IMR-90 (cell line): ENCODE data around the gene SRGAP3. TPM values are rescaled to one million over a fixed set of nuclear protein-coding genes. Genes with fewer than 3 reads are reported as not detected.

Experiments used
- ATAC-seq: fragments of 200-7000 bp; cut with Tn5 transposase; 2 replicates; pipeline ENCODE4 v1.9.1; 2020; ENCODE audit warnings: low read depth, mild to moderate bottlenecking, moderate library complexity
- BruUV-seq: library from RNA; stranded (reverse); fragments of 400-500 nt; replicated peaks from 2 replicates; lab custom pipeline; 2021; lab: Mats Ljungman, UMichigan
- CTCF ChIA-PET: fragments of 300-600 bp; formaldehyde crosslinking; extraction: SDS; loops from one replicate; lab custom pipeline; 2021; ENCODE audit warnings: antibody characterized with exemption; lab: Yijun Ruan, JAX
- POLR2A ChIA-PET: fragments of 300-600 bp; sonication (Branson Sonifier 250); formaldehyde crosslinking; loops from one replicate; lab custom pipeline; 2022; ENCODE audit warnings: antibody characterized with exemption; ENCODE audit not compliant: unreplicated experiment; lab: Charles Lee
- DNase-seq: peaks from one replicate; pipeline ENCODE4 v3.0.0; 2013
- H2AFZ ChIP-seq: replicated peaks from 2 replicates; pipeline ENCODE3; 2013; ENCODE audit warnings: low read length, mild to moderate bottlenecking; ENCODE audit not compliant: poor library complexity
- H2AK5ac ChIP-seq: 2 replicates; pipeline ENCODE4 v1.6.1; 2013; ENCODE audit warnings: low read depth, low read length, inconsistent platforms
- H2AK9ac ChIP-seq: replicated peaks from 2 replicates; pipeline ENCODE3; 2013; ENCODE audit warnings: mild to moderate bottlenecking, low read depth, low read length, moderate library complexity; ENCODE audit not compliant: poor library complexity
- H2BK120ac ChIP-seq: 2 replicates; pipeline ENCODE4 v1.6.1; 2013; ENCODE audit warnings: low read depth, low read length, inconsistent platforms
- H2BK15ac ChIP-seq: 3 replicates; pipeline ENCODE4 v1.6.1; 2013; ENCODE audit warnings: low read depth, low read length, inconsistent platforms
- H2BK20ac ChIP-seq: 2 replicates; pipeline ENCODE4 v1.6.1; 2013; ENCODE audit warnings: low read depth, mild to moderate bottlenecking, inconsistent platforms, low read length, moderate library complexity
- H2BK5ac ChIP-seq: 2 replicates; pipeline ENCODE4 v1.6.1; 2013; ENCODE audit warnings: mild to moderate bottlenecking, low read depth, low read length, inconsistent platforms; ENCODE audit not compliant: poor library complexity, severe bottlenecking
- H3K14ac ChIP-seq: replicated peaks from 2 replicates; pipeline ENCODE4 v1.6.1; 2013; ENCODE audit warnings: low read depth, low read length, inconsistent platforms
- H3K18ac ChIP-seq: 2 replicates; pipeline ENCODE4 v1.6.1; 2013; ENCODE audit warnings: low read depth, low read length, control low read depth
- H3K23ac ChIP-seq: 2 replicates; pipeline ENCODE4 v1.6.1; 2013; ENCODE audit warnings: low read depth, low read length, inconsistent platforms
- H3K27ac ChIP-seq: 2 replicates; pipeline ENCODE4 v1.5.1; 2013; ENCODE audit warnings: mild to moderate bottlenecking, control low read depth, low read length; ENCODE audit not compliant: insufficient read depth
- H3K27me3 ChIP-seq: 2 replicates; pipeline ENCODE4 v1.6.1; 2013; ENCODE audit warnings: low read length; ENCODE audit not compliant: control insufficient read depth, insufficient read depth
- H3K36me3 ChIP-seq: 2 replicates; pipeline ENCODE4 v1.6.1; 2013; ENCODE audit warnings: low read length, mixed read lengths; ENCODE audit not compliant: control insufficient read depth, insufficient read depth
- H3K4ac ChIP-seq: 2 replicates; pipeline ENCODE4 v1.6.1; 2013; ENCODE audit warnings: low read depth, low read length, inconsistent platforms
- H3K4me1 ChIP-seq: 2 replicates; pipeline ENCODE4 v1.6.1; 2013; ENCODE audit warnings: low read length, mixed read lengths; ENCODE audit not compliant: control insufficient read depth, insufficient read depth
- H3K4me2 ChIP-seq: 2 replicates; pipeline ENCODE4 v1.6.1; 2013; ENCODE audit warnings: low read depth, mild to moderate bottlenecking, control low read depth, low read length, moderate library complexity
- H3K4me3 ChIP-seq: 2 replicates; pipeline ENCODE4 v1.5.1; 2013; ENCODE audit warnings: low read depth, mild to moderate bottlenecking, control low read depth, low read length, moderate library complexity; ENCODE audit not compliant: insufficient read depth
- H3K56ac ChIP-seq: 2 replicates; pipeline ENCODE4 v1.6.1; 2013; ENCODE audit warnings: low read length, inconsistent platforms; ENCODE audit not compliant: insufficient read depth; ENCODE audit errors: extremely low read depth
- H3K79me1 ChIP-seq, 2 experiments: 2 replicates each; pipeline ENCODE4 v1.6.1; 2013; ENCODE audit warnings: low read length in 2 of 2, inconsistent platforms in 1 of 2, low read depth in 1 of 2
- H3K9ac ChIP-seq: 2 replicates; pipeline ENCODE4 v1.6.1; 2013; ENCODE audit warnings: low read depth, low read length, control low read depth
- H3K9me1 ChIP-seq: 2 replicates; pipeline ENCODE4 v1.6.1; 2013; ENCODE audit warnings: low read length, inconsistent platforms; ENCODE audit not compliant: insufficient read depth
- H3K9me3 ChIP-seq: 2 replicates; pipeline ENCODE4 v1.6.1; 2013; ENCODE audit warnings: low read length; ENCODE audit not compliant: control insufficient read depth, insufficient read depth
- H4K20me1 ChIP-seq: 2 replicates; pipeline ENCODE4 v1.6.1; 2013; ENCODE audit warnings: low read length, inconsistent platforms; ENCODE audit not compliant: insufficient read depth
- H4K5ac ChIP-seq: 2 replicates; pipeline ENCODE4 v1.6.1; 2013; ENCODE audit warnings: mild to moderate bottlenecking, low read depth, low read length, control low read depth
- H4K8ac ChIP-seq, 2 experiments: 2 replicates each; pipeline ENCODE4 v1.6.1; 2013; ENCODE audit warnings: low read depth in 2 of 2, low read length in 2 of 2, control low read depth in 1 of 2, inconsistent platforms in 1 of 2
- H4K91ac ChIP-seq: 2 replicates; pipeline ENCODE4 v1.6.1; 2013; ENCODE audit warnings: low read depth, low read length, inconsistent platforms; ENCODE audit not compliant: insufficient read depth
- ELK1 ChIP-seq: fragments of 150-350 bp; IDR thresholded peaks from 2 replicates; pipeline ENCODE4 v1.6.1; 2016; ENCODE audit warnings: low read depth, mild to moderate bottlenecking, low read length, moderate library complexity, borderline replicate concordance
- MAFK ChIP-seq: IDR thresholded peaks from 2 replicates; pipeline ENCODE4 v1.6.1; 2012; ENCODE audit warnings: low read depth, low read length, improper control_type of control experiment
- RAD21 ChIP-seq: IDR thresholded peaks from 2 replicates; pipeline ENCODE4 v1.6.1; 2012; ENCODE audit warnings: low read length, improper control_type of control experiment
- RFX5 ChIP-seq: IDR thresholded peaks from 2 replicates; pipeline ENCODE4 v1.8.0; 2012; ENCODE audit warnings: low read depth, mild to moderate bottlenecking, low read length, moderate library complexity
- USF2 ChIP-seq: fragments of 150-350 bp; IDR thresholded peaks from 2 replicates; pipeline ENCODE4 v1.6.1; 2017; ENCODE audit warnings: mild to moderate bottlenecking, antibody characterized with exemption, low read length, low read depth
- WGBS, 2 experiments: methylation state at CpG; one replicate each; pipeline versions ENCODE4 v1.1.5 to v1.1.7; 2013; ENCODE audit warnings: missing lambda C conversion rate in 2 of 2; ENCODE audit not compliant: insufficient read length in 1 of 2; ENCODE audit errors: extremely low coverage in 2 of 2; 5-methylcytosine and 5-hydroxymethylcytosine counted together
- dilution Hi-C: fragments of 300-500 bp; cut with HindIII; formaldehyde crosslinking; loops from one replicate; pipeline ENCODE4 v1.14.3; 2018; ENCODE audit warnings: low sequenced_read_pairs; ENCODE audit not compliant: unreplicated experiment
- in situ Hi-C: fragments of 300-500 bp; cut with MboI; formaldehyde crosslinking; loops from 3 replicates; pipeline ENCODE4 v1.14.3; 2019; ENCODE audit warnings: low sequenced_read_pairs, inconsistent platforms, mixed read lengths
- intact Hi-C: fragments of 100-400 bp; cut with micrococcal nuclease; formaldehyde crosslinking; loops from 2 replicates; pipeline ENCODE4 v1.10.0; 2022
- polyA plus RNA-seq, 3 experiments: library from polyadenylated mRNA; depleted of rRNA; stranded (reverse); fragments of >200 nt; gene quantifications; 2 replicates each; pipeline ENCODE4 v1.2.3, GENCODE V29; 2012; ENCODE audit warnings: low replicate concordance in 1 of 3
- total RNA-seq: library from RNA; depleted of rRNA; stranded (reverse); fragments of >200 nt; gene quantifications from 2 replicates; pipeline ENCODE4 v1.2.3, GENCODE V29; 2012

SRGAP3 gene
- total and polyA plus RNA-seq, 2 of the 4 experiments (the other 2 are of a cell fraction), result 0.68 to 1.4 TPM

- no peak overlapping the region for H3K9ac ChIP-seq
- H4K5ac ChIP-seq, result no peak overlapping the region
- no peak overlapping the region for H2BK15ac ChIP-seq
- no CpG with 5 or more reads among the region's 1 CpG for WGBS, 2 experiments
- CTCF ChIA-PET, result no interaction called here
- no peak overlapping the region for H3K4ac ChIP-seq
- H3K4me2 ChIP-seq, result no peak overlapping the region
- H3K4me3 ChIP-seq, result no peak overlapping the region
- H3K36me3 ChIP-seq, result no peaks in the 10 kb centered on the region
- no peak for TF ChIP-seq ELK1
- no peak for TF ChIP-seq RFX5
- TF ChIP-seq MAFK, result no peak
- TF ChIP-seq RAD21, result no peak
- no peak for TF ChIP-seq USF2
- DNase-seq (no peak), ATAC-seq (no peak)
- BruUV-seq, result no TSS peak
- H3K27ac ChIP-seq, result no peak overlapping the region
- no peak overlapping the region for H4K91ac ChIP-seq
- POLR2A ChIA-PET, result no interaction called here
- intact Hi-C loops, result no loop called here
- H3K79me1 ChIP-seq, result no peaks in the 10 kb centered on the region
- dilution Hi-C loops, result no loop called here
- no peaks in the 10 kb centered on the region for H3K4me1 ChIP-seq
- H3K18ac ChIP-seq, result no peak overlapping the region
- no peak overlapping the region for H2BK120ac ChIP-seq
- no peak overlapping the region for H3K14ac ChIP-seq
- no peak overlapping the region for H2AK9ac ChIP-seq
- no peak overlapping the region for H3K23ac ChIP-seq
- no peak overlapping the region for H3K56ac ChIP-seq
- H2BK20ac ChIP-seq, result no peak overlapping the region
- no peak overlapping the region for H2BK5ac ChIP-seq
- H2AFZ ChIP-seq, result no peak overlapping the region
- in situ Hi-C loops, result no loop called here
- no peak overlapping the region for H2AK5ac ChIP-seq
- H3K9me3 ChIP-seq, result no peaks in the 10 kb centered on the region
- H3K9me1 ChIP-seq, result no peaks in the 10 kb centered on the region
- no peak overlapping the region for H4K8ac ChIP-seq
- peaks cover 2% of the 10 kb centered on the region for H3K27me3 ChIP-seq
- H4K20me1 ChIP-seq, result no peaks in the 10 kb centered on the region
Observed at GRCh38 chr3:9117220-9117619, 132.2 kb downstream of the SRGAP3 start.
